GM06990 (cell line): ENCODE results near the gene KSR2.

Experiments
- DNase-seq: peaks from one replicate; pipeline ENCODE4 v3.0.0-alpha.2; 2011; ENCODE audit not compliant: insufficient read length; ENCODE audit errors: extremely low read depth
- H3K27me3 ChIP-seq: replicated peaks from 2 replicates; pipeline ENCODE4 v1.6.0; 2011; ENCODE audit warnings: low read length; ENCODE audit not compliant: control insufficient read depth, insufficient read depth
- H3K36me3 ChIP-seq: 2 replicates; pipeline ENCODE4 v1.5.1; 2011; ENCODE audit warnings: low read length; ENCODE audit not compliant: control insufficient read depth, insufficient read depth
- H3K4me3 ChIP-seq: replicated peaks from 2 replicates; pipeline ENCODE4 v1.5.1; 2011; ENCODE audit warnings: low read depth, mild to moderate bottlenecking, control low read depth, low read length
- CTCF ChIP-seq: IDR thresholded peaks from 2 replicates; pipeline ENCODE4 v1.5.1; 2011; ENCODE audit warnings: low read length, control low read depth, mild to moderate bottlenecking, inconsistent platforms; ENCODE audit not compliant: insufficient read depth, poor library complexity, severe bottlenecking

KSR2 gene

GRCh38 chr12:117821480-117822175 lies 147.2 kb downstream of the KSR2 start:
- H3K36me3 ChIP-seq: no peaks in the 10 kb centered on the region
- TF ChIP-seq CTCF: no peak
- H3K27me3 ChIP-seq: no peaks in the 10 kb centered on the region
- DNase-seq: no peak
- H3K4me3 ChIP-seq: no peak overlapping the region

- DNase-seq: no peak
- Histone ChIP-seq H3K36me3 (no peaks in the 10 kb centered on the region), H3K27me3 (no peaks in the 10 kb centered on the region), H3K4me3 (no peak overlapping the region)
- no peak for TF ChIP-seq CTCF
Observed at GRCh38 chr12:117820216-117820907, 148.4 kb downstream of the KSR2 start.

GRCh38 chr12:117819160-117819559 lies 149.6 kb downstream of the KSR2 start:
- no peak for DNase-seq
- Histone ChIP-seq H3K4me3 (no peak overlapping the region), H3K36me3 (no peaks in the 10 kb centered on the region), H3K27me3 (no peaks in the 10 kb centered on the region)
- no peak for TF ChIP-seq CTCF

- Histone ChIP-seq H3K36me3 (no peaks in the 10 kb centered on the region), H3K27me3 (no peaks in the 10 kb centered on the region), H3K4me3 (no peak overlapping the region)
- no peak for DNase-seq
- TF ChIP-seq CTCF: no peak
Observed at GRCh38 chr12:117818400-117818799, 150.4 kb downstream of the KSR2 start.

- no peak overlapping the region for H3K4me3 ChIP-seq
- no peaks in the 10 kb centered on the region for H3K36me3 ChIP-seq
- H3K27me3 ChIP-seq: no peaks in the 10 kb centered on the region; the same call in none of the 2 replicates
- TF ChIP-seq CTCF: no peak
- DNase-seq: no peak
Observed at GRCh38 chr12:117809509-117809908, 159.3 kb downstream of the KSR2 start.

- no peak for TF ChIP-seq CTCF
- no peak for DNase-seq
Observed at GRCh38 chr12:117807946-117808345, 160.8 kb downstream of the KSR2 start.

More at GRCh38 chr12:117807946-117808345, 160.8 kb downstream of the KSR2 start:
- Histone ChIP-seq H3K4me3 (no peak overlapping the region), H3K36me3 (no peaks in the 10 kb centered on the region), H3K27me3 (no peaks in the 10 kb centered on the region; the same call in none of the 2 replicates)
